HCT116 (cell line): ENCODE data around the gene ATP6V0A1.

Experiments used
- CTCF ChIP-seq, 3 experiments: fragments of 200-600 bp in 1 of 3; sonication (generic) in 1 of 3; IDR thresholded peaks in 2 of 3; conservative IDR thresholded peaks in 1 of 3; 2 replicates each; pipeline ENCODE4 v1.5.1; 2012 to 2017; ENCODE audit warnings: low read depth in 2 of 3, low read length in 2 of 3, antibody characterized with exemption in 1 of 3, borderline replicate concordance in 1 of 3, control low read depth in 1 of 3, mild to moderate bottlenecking in 1 of 3, mixed read lengths in 1 of 3, mixed run types in 1 of 3, moderate library complexity in 1 of 3; ENCODE audit not compliant: insufficient read depth in 1 of 3
- EZH2 ChIP-seq: fragments of 200-600 bp; sonication (generic); IDR thresholded peaks from 2 replicates; pipeline ENCODE4 v1.6.1; 2017; ENCODE audit warnings: antibody characterized with exemption, mixed run types
- POLR2A ChIP-seq: IDR thresholded peaks from 2 replicates; pipeline ENCODE4 v1.7.0; 2011; ENCODE audit warnings: borderline replicate concordance; ENCODE audit not compliant: insufficient read depth, insufficient read length; ENCODE audit errors: extremely low read depth
- REST ChIP-seq: IDR thresholded peaks from 2 replicates; pipeline ENCODE4 v1.6.1; 2012; ENCODE audit warnings: low read depth
- ZNF274 ChIP-seq: fragments of 200-500 bp; sonication (Bioruptor generic); IDR thresholded peaks from 2 replicates; pipeline ENCODE4 v1.6.1; 2014; ENCODE audit warnings: mild to moderate bottlenecking, low read depth, low read length, inconsistent platforms

GRCh38 chr17:42563950-42564349 lies 105.3 kb downstream of the ATP6V0A1 start:
- TF ChIP-seq CTCF (IDR thresholded peaks at IDR 0.05 in 2 of 3, conservative IDR thresholded peaks at IDR 0.05 in 1 of 3; ENCODE audit: borderline replicate concordance in 1 of 3, insufficient read depth in 1 of 3, low read depth in 2 of 3, low read length in 2 of 3) (no peak), EZH2 (no peak), ZNF274 (no peak), REST (no peak), POLR2A (no peak)
